HUDEP-2 (cell line): Measurements from ENCODE around the gene HBB.
A peak's percentile ranks its signal among the peaks of the same experiment; 100 is the strongest.

Experiments used
- DNase-seq, 76 experiments: peaks; one replicate each; lab custom pipeline; 2025; ENCODE audit not compliant: unreplicated experiment in 76 of 76; lab: John Stamatoyannopoulos, UW

The HBB gene

DNA sequence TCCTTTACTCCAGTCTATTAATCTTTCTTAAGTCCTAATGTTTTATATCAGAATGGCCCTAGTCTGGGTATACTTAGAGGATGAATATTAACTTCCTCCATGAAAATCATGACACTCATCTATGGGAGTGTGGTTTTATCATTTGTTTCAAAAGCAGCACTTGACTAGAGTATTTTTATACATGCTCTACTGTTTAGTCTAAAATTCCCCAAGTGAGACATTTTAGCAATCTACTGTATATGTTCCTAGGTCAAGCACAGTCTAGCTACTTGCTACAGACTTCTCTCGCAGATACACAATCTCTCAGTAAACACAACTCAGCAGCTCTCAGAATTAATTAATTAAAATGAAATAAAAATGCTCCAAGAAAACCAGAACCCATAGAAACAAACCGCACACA lies 2.9 kb upstream of the HBB start:
- no peak for DNase-seq

GRCh38 chr11:5229356-5229755 lies 2.5 kb upstream of the HBB start:
- no peak for DNase-seq

- no peak for DNase-seq
Observed at GRCh38 chr11:5228124-5228523, 1.3 kb upstream of the HBB start.

GRCh38 chr11:5227681-5228080 lies 810 bp upstream of the HBB start:
- DNase-seq: peak in 5 of 76 experiments; percentile 9 to 42 (median 19)

GRCh38 chr11:5225480-5225871 lies 1.4 kb downstream of the HBB start:
- peak in 71 of 76 experiments; percentile 20 to 85 (median 58) for DNase-seq

- DNase-seq: peak in 59 of 76 experiments; percentile 12 to 94 (median 54)
Observed at GRCh38 chr11:5224538-5225479, 2.1 kb downstream of the HBB start.

- DNase-seq: peak in 20 of 76 experiments; percentile 16 to 84 (median 57)
Observed at GRCh38 chr11:5223686-5224085, 3.2 kb downstream of the HBB start.

DNA sequence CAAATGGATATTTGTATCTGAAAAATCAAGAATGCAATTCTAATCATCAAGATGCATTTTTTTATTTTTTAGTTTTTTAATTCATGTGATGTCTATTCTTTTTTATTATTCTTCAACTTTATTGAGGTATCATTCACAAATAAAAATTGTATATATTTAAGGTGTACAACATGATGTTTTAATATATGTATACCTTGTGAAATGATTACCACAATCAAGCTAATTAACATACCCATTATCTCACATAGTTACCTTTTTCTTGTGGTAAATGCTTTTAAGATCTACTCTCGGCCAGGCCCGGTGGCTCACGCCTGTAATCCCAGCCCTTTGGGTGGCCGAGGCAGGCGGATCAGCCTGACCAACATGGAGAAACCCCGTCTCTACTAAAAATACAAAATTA lies 3.7 kb downstream of the HBB start:
- peak in 12 of 76 experiments; percentile 9 to 58 (median 26) for DNase-seq

- no peak for DNase-seq
Observed at GRCh38 chr11:5210376-5210885, 16.4 kb downstream of the HBB start.

- peak in 63 of 76 experiments; percentile 4 to 89 (median 46) for DNase-seq
Observed at GRCh38 chr11:5204787-5205186, 22.1 kb downstream of the HBB start.

DNA sequence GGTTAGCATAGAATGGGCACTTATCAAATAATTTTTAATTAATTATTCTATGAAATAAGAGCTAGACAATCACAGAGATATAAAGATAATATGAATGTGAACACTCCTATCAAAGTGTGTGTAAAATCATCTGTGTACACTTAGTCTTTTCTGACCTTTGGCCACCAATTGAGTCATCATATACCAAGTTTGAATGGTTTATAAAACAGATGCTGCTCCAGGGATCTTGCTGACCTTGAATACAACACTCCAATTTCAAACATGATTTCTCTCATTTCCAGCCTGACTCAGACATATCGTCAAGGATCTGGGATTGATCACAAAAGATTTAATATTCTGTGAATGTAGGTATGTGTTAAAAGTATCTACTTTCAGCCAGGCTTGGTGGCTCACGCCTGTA lies 23.5 kb downstream of the HBB start:
- no peak for DNase-seq

DNA sequence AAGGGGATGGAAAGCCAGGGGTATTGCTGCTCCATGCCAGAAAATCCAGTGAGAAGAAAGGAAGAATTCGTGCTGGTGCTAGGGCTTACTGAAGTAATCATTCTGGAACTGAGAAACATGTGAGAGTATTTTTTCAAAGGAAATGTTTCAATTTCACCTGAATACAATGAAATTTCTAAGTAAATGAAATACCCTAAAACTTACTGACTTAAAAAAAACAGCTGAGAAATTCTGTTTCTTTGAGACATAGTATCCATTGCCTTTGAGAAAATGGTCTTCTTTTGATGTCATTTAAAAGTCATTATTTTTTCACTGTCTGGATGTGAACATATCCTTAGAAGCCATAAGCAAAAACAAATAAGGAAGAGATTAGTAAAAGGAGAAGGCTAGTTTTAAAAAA lies 26.3 kb downstream of the HBB start, which contains the start of gene OR51V1:
Gene OR51V1 (minus strand): TSS at position 101 of the 400 bp plus-strand sequence. CDS start 0 bp downstream, at position 101.
- DNase-seq: no peak

DNA sequence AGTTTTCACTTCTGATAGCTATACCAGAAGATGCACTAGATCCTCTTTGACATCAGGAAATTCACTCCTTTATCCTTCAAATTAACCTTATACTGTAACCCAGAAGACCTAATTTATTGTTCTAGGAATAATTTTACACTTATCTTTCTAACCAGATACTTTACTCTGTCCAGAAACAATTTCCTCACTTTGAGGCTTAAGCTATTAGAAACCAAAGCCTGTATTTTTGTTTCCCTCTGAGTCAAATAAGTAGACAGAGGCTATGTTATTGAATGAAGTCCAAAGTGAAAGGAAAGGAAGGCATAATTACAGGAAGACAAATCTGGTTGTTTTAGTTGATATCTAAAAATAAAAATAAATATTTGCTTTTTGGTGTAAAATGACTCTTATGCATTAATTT lies 28.6 kb downstream of the HBB start:
- no peak for DNase-seq

DNA sequence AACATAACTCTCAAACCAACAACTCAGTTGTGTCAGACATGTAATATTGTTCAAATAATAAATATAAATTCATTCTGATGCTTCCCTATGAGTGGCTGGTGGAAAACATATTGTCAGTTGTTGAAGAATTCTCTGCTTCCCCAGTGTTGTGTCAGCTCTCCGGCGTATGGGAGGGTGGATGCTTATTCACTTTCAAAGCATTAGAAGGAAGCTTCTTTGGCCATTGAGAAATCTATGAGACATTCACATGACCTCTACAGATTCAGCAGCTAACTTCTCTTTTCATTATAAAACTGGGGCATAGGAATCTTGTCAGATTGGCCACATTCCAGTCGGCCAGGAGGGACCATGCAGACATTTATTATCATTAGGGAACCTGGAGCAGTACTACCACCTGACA lies 29.3 kb downstream of the HBB start:
- DNase-seq: peak in 9 of 76 experiments; percentile 0 to 49 (median 16)

DNA sequence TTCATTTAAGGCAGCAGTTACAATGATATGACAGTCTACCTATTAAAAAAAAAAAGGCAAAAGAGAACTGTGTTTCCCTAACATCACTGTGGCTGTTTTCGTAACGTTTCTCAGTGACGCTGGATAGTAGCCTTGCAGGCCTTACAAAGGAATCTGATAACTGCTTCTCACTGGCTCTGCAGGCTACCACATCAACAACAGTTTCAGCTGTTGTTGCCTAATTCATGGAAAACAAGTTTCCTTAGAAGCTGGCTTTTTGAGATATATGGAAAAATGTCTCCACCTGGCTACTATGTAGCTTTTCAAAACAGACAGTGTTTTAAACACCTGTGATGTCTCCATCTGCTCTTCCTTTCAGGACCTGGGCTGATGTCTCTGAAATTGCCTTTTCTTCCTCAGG lies 30.1 kb downstream of the HBB start:
- DNase-seq: no peak

DNA sequence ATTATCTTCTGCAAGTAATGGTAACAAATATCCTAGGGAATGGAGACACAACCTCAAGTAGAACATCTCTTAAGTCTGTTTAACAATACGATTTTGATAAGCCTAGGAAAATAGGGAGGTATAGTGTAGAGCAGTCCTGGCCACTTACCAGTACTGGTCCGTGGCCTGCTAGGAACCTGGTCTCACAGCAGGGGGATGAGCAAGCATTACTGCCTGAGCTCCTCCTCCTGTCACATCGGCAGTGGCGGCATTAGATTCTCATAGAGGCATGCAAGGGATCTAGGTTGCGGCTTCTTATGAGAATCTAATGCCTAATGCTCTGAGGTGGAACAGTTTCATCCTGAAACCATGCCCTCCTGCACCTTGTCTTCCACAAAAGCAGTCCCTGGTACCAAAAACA lies 30.8 kb downstream of the HBB start:
- no peak for DNase-seq

DNA sequence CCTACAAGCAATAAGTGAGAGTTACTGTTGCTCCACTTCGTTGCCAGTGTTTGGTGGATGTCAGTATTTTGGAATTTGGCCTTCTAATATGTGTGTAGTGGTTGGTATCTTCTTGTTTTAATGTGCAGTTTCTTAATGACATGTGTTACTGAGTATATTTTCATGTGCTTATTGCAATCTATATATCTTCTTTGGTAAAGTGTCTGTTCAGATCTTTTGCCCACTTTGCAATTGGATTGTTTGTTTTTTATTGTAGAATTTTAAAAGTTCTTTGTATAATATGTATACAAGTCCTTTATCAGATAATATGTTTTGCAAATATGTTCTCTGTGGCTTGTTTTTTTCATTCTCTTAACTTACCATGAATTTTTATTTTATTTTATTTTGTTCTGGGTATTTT lies 34.1 kb downstream of the HBB start:
- DNase-seq: no peak

- DNase-seq: no peak
Observed at GRCh38 chr11:5188201-5188600, 38.7 kb downstream of the HBB start.

DNA sequence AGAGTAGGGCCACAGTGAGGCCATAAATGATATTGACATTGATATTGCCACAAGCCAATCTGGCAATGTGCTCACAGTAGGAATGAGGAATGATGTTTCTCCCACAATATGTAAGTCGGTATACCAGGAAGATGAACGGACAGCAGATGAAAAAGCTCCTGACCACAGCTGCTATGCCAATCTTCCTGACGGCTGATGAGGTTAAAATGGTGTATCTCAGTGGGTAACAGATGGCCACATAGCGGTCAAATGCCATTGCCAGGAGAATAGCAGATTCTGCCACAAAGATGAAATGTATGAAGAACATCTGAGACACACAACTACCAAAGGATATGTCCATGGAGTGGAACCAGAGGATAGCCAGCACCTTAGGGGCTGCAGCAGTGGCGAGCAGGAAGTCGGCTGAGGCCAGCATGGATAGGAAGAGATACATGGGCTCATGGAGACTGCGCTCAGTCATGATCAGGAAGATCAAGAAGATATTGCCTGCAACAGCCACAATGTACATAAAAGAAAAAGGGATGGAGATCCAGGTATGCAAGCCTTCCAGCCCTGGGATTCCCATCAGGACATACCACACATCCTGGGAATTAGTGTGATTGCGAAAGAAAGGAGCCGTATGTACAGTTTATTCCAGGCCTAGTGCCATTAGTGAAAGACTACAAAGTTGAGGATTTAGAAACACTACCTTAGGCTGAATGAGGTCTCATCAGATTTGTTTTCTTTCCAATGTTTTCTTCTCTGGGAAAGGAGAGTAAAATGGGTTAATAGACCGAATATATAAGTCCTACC lies 48.6 kb downstream of the HBB start:
- DNase-seq: no peak
